ENCODE measurements around the gene PREB. TPM values are rescaled to one million over a fixed set of nuclear protein-coding genes. Genes with fewer than 3 reads are reported as not detected.

Gene PREB
- total and polyA plus RNA-seq, 2 donors = 41.3 to 56.9 TPM

- no peaks in the 10 kb centered on the region for H3K9me3 ChIP-seq (ENCODE audit: control insufficient read depth in 2 of 2, insufficient read depth in 1 of 2, low read length in 1 of 2)
- H3K27ac ChIP-seq (ENCODE audit: low read depth in 1 of 2, low read length in 1 of 2) = no peak overlapping the region
- H3K4me3 ChIP-seq (ENCODE audit: low read length in 2 of 2) = no peak overlapping the region
- DNase-seq (ENCODE audit: low read depth in 6 of 9, low spot score in 9 of 9) = no peak
- peaks cover 2 to 41% of the 10 kb centered on the region in 2 donors for H3K27me3 ChIP-seq (ENCODE audit: control insufficient read depth in 2 of 2, insufficient read depth in 1 of 2, low read length in 1 of 2)
- 98% methylated on average over 5 of the region's 5 CpGs for WGBS
- H3K4me1 ChIP-seq (ENCODE audit: control insufficient read depth in 2 of 2, insufficient read depth in 2 of 2, low read length in 2 of 2) = peaks cover 19 to 23% of the 10 kb centered on the region in 2 donors
- H3K36me3 ChIP-seq (ENCODE audit: control insufficient read depth in 2 of 2, insufficient read depth in 2 of 2, low read length in 1 of 2) = no peaks in the 10 kb centered on the region
Measured at GRCh38 chr2:27087823-27088410, 46.5 kb downstream of the PREB start.

GRCh38 chr2:27086724-27087593 lies 47.5 kb downstream of the PREB start, which contains the start of gene KHK:
Gene KHK (plus strand): TSS chr2:27086772. CDS start chr2:27087260, 488 bp downstream.
- no peaks in the 10 kb centered on the region for H3K9me3 ChIP-seq (ENCODE audit: control insufficient read depth in 2 of 2, insufficient read depth in 1 of 2, low read length in 1 of 2)
- peak within 1 kb of the TSS; percentile 88 to 90 for H3K27ac ChIP-seq (ENCODE audit: low read depth in 1 of 2, low read length in 1 of 2)
- no peaks in the 10 kb centered on the region for H3K36me3 ChIP-seq (ENCODE audit: control insufficient read depth in 2 of 2, insufficient read depth in 2 of 2, low read length in 1 of 2)
- 18% methylated on average over 54 of the region's 54 CpGs for WGBS
- DNase-seq (ENCODE audit: low read depth in 6 of 9, low spot score in 9 of 9) = no peak
- peaks cover 2 to 41% of the 10 kb centered on the region in 2 donors for H3K27me3 ChIP-seq (ENCODE audit: control insufficient read depth in 2 of 2, insufficient read depth in 1 of 2, low read length in 1 of 2)
- H3K4me3 ChIP-seq (ENCODE audit: low read length in 2 of 2) = peak within 1 kb of the TSS; percentile 57 to 78
- peaks cover 21 to 25% of the 10 kb centered on the region in 2 donors for H3K4me1 ChIP-seq (ENCODE audit: control insufficient read depth in 2 of 2, insufficient read depth in 2 of 2, low read length in 2 of 2)

GRCh38 chr2:27086090-27086723 lies 48.2 kb downstream of the PREB start:
- Histone ChIP-seq H3K9me3 (ENCODE audit: control insufficient read depth in 2 of 2, insufficient read depth in 1 of 2, low read length in 1 of 2) (no peaks in the 10 kb centered on the region), H3K27me3 (ENCODE audit: control insufficient read depth in 2 of 2, insufficient read depth in 1 of 2, low read length in 1 of 2) (peaks cover 2 to 41% of the 10 kb centered on the region in 2 donors), H3K4me1 (ENCODE audit: control insufficient read depth in 2 of 2, insufficient read depth in 2 of 2, low read length in 2 of 2) (peaks cover 28 to 33% of the 10 kb centered on the region in 2 donors), H3K4me3 (ENCODE audit: low read length in 2 of 2) (peak overlapping the region; percentile 57 to 78), H3K27ac (ENCODE audit: low read depth in 1 of 2, low read length in 1 of 2) (peak overlapping the region; percentile 72 to 90), H3K36me3 (ENCODE audit: control insufficient read depth in 2 of 2, insufficient read depth in 2 of 2, low read length in 1 of 2) (no peaks in the 10 kb centered on the region)
- WGBS = under 1% methylated on average over 81 of the region's 81 CpGs
- DNase-seq (ENCODE audit: low read depth in 6 of 9, low spot score in 9 of 9) = peak; percentile 78 to 98 (median 94)

- no peaks in the 10 kb centered on the region for H3K36me3 ChIP-seq (ENCODE audit: control insufficient read depth in 2 of 2, insufficient read depth in 2 of 2, low read length in 1 of 2)
- peak in 3 of 9 donors; percentile 32 to 33 (median 33) for DNase-seq (ENCODE audit: low read depth in 6 of 9, low spot score in 9 of 9)
- 7% methylated on average over 38 of the region's 38 CpGs for whole genome bisulfite sequencing
- H3K27ac ChIP-seq (ENCODE audit: low read depth in 1 of 2, low read length in 1 of 2) = peak overlapping the region in 1 of 2 donors; percentile 90
- peaks cover 2 to 41% of the 10 kb centered on the region in 2 donors for H3K27me3 ChIP-seq (ENCODE audit: control insufficient read depth in 2 of 2, insufficient read depth in 1 of 2, low read length in 1 of 2)
- peaks cover 28 to 38% of the 10 kb centered on the region in 2 donors for H3K4me1 ChIP-seq (ENCODE audit: control insufficient read depth in 2 of 2, insufficient read depth in 2 of 2, low read length in 2 of 2)
- no peaks in the 10 kb centered on the region for H3K9me3 ChIP-seq (ENCODE audit: control insufficient read depth in 2 of 2, insufficient read depth in 1 of 2, low read length in 1 of 2)
- peak overlapping the region; percentile 57 to 78 for H3K4me3 ChIP-seq (ENCODE audit: low read length in 2 of 2)
Measured at GRCh38 chr2:27085673-27086089, 48.8 kb downstream of the PREB start.

GRCh38 chr2:27085062-27085672 lies 49.3 kb downstream of the PREB start:
- Histone ChIP-seq H3K27ac (ENCODE audit: low read depth in 1 of 2, low read length in 1 of 2) (no peak overlapping the region), H3K4me1 (ENCODE audit: control insufficient read depth in 2 of 2, insufficient read depth in 2 of 2, low read length in 2 of 2) (peaks cover 28 to 43% of the 10 kb centered on the region in 2 donors), H3K9me3 (ENCODE audit: control insufficient read depth in 2 of 2, insufficient read depth in 1 of 2, low read length in 1 of 2) (no peaks in the 10 kb centered on the region), H3K4me3 (ENCODE audit: low read length in 2 of 2) (peak overlapping the region; percentile 57 to 78), H3K36me3 (ENCODE audit: control insufficient read depth in 2 of 2, insufficient read depth in 2 of 2, low read length in 1 of 2) (no peaks in the 10 kb centered on the region), H3K27me3 (ENCODE audit: control insufficient read depth in 2 of 2, insufficient read depth in 1 of 2, low read length in 1 of 2) (peaks cover 2 to 41% of the 10 kb centered on the region in 2 donors)
- DNase-seq (ENCODE audit: low read depth in 6 of 9, low spot score in 9 of 9) = no peak
- 83% methylated on average over 10 of the region's 10 CpGs for WGBS

GRCh38 chr2:27084297-27085061 lies 50.0 kb downstream of the PREB start:
- 96% methylated on average over 6 of the region's 6 CpGs for WGBS
- Histone ChIP-seq H3K4me1 (ENCODE audit: control insufficient read depth in 2 of 2, insufficient read depth in 2 of 2, low read length in 2 of 2) (peaks cover 28 to 50% of the 10 kb centered on the region in 2 donors), H3K36me3 (ENCODE audit: control insufficient read depth in 2 of 2, insufficient read depth in 2 of 2, low read length in 1 of 2) (no peaks in the 10 kb centered on the region)

GRCh38 chr2:27083410-27084296 lies 50.8 kb downstream of the PREB start:
- 97% methylated on average over 20 of the region's 20 CpGs for WGBS
- H3K4me3 ChIP-seq (ENCODE audit: low read length in 2 of 2) = no peak overlapping the region
- H3K27me3 ChIP-seq (ENCODE audit: control insufficient read depth in 2 of 2, insufficient read depth in 1 of 2, low read length in 1 of 2) = peaks cover 2 to 37% of the 10 kb centered on the region in 2 donors
- no peak overlapping the region for H3K27ac ChIP-seq (ENCODE audit: low read depth in 1 of 2, low read length in 1 of 2)
- no peaks in the 10 kb centered on the region for H3K9me3 ChIP-seq (ENCODE audit: control insufficient read depth in 2 of 2, insufficient read depth in 1 of 2, low read length in 1 of 2)
- no peaks in the 10 kb centered on the region for H3K36me3 ChIP-seq (ENCODE audit: control insufficient read depth in 2 of 2, insufficient read depth in 2 of 2, low read length in 1 of 2)
- DNase-seq (ENCODE audit: low read depth in 6 of 9, low spot score in 9 of 9) = no peak
- peaks cover 28 to 58% of the 10 kb centered on the region in 2 donors for H3K4me1 ChIP-seq (ENCODE audit: control insufficient read depth in 2 of 2, insufficient read depth in 2 of 2, low read length in 2 of 2)

More at GRCh38 chr2:27084297-27085061, 50.0 kb downstream of the PREB start:
- H3K4me3 ChIP-seq (ENCODE audit: low read length in 2 of 2) = no peak overlapping the region
- DNase-seq (ENCODE audit: low read depth in 6 of 9, low spot score in 9 of 9) = no peak
- H3K9me3 ChIP-seq (ENCODE audit: control insufficient read depth in 2 of 2, insufficient read depth in 1 of 2, low read length in 1 of 2) = no peaks in the 10 kb centered on the region
- H3K27ac ChIP-seq (ENCODE audit: low read depth in 1 of 2, low read length in 1 of 2) = no peak overlapping the region
- peaks cover 2 to 39% of the 10 kb centered on the region in 2 donors for H3K27me3 ChIP-seq (ENCODE audit: control insufficient read depth in 2 of 2, insufficient read depth in 1 of 2, low read length in 1 of 2)
